SJSA1 (cell line): Measurements from ENCODE around the gene GAREM1. TPM values are rescaled to one million over a fixed set of nuclear protein-coding genes. Genes with fewer than 3 reads are reported as not detected.
A peak's percentile ranks its signal among the peaks of the same experiment; 100 is the strongest.

Experiments
- DNase-seq, 2 experiments: peaks; one replicate each; pipeline ENCODE4 v3.0.0-alpha.2; 2015 to 2020; ENCODE audit warnings: low spot score in 2 of 2, low read depth in 1 of 2
- H3K27ac ChIP-seq: fragments of 250-450 bp; sonication (Bioruptor Pico); 2 replicates; pipeline ENCODE4 v1.5.1; 2020; ENCODE audit warnings: mild to moderate bottlenecking, moderate library complexity
- H3K27me3 ChIP-seq: fragments of 250-450 bp; sonication (Bioruptor Pico); replicated peaks from 2 replicates; pipeline ENCODE4 v1.5.1; 2020; ENCODE audit warnings: mild to moderate bottlenecking, moderate library complexity
- H3K36me3 ChIP-seq: fragments of 250-450 bp; sonication (Bioruptor Pico); 2 replicates; pipeline ENCODE4 v1.5.1; 2020; ENCODE audit warnings: mild to moderate bottlenecking
- H3K4me1 ChIP-seq: fragments of 250-450 bp; sonication (Bioruptor Pico); replicated peaks from 2 replicates; pipeline ENCODE4 v1.6.1; 2021; ENCODE audit warnings: mild to moderate bottlenecking
- H3K4me3 ChIP-seq: fragments of 250-450 bp; sonication (Bioruptor Pico); 2 replicates; pipeline ENCODE4 v1.5.1; 2020; ENCODE audit warnings: mild to moderate bottlenecking
- H3K9me3 ChIP-seq: fragments of 250-450 bp; sonication (Bioruptor Pico); replicated peaks from 2 replicates; pipeline ENCODE4 v1.5.1; 2020; ENCODE audit warnings: mild to moderate bottlenecking
- total RNA-seq: library from RNA; depleted of rRNA; stranded (reverse); fragments of >200 nt; shearing (Covaris generic); gene quantifications from 2 replicates; pipeline ENCODE4 v1.2.3, GENCODE V29; 2014

The GAREM1 gene
- total RNA-seq, 1 experiment from 2014 or later = 5.1 TPM

DNA sequence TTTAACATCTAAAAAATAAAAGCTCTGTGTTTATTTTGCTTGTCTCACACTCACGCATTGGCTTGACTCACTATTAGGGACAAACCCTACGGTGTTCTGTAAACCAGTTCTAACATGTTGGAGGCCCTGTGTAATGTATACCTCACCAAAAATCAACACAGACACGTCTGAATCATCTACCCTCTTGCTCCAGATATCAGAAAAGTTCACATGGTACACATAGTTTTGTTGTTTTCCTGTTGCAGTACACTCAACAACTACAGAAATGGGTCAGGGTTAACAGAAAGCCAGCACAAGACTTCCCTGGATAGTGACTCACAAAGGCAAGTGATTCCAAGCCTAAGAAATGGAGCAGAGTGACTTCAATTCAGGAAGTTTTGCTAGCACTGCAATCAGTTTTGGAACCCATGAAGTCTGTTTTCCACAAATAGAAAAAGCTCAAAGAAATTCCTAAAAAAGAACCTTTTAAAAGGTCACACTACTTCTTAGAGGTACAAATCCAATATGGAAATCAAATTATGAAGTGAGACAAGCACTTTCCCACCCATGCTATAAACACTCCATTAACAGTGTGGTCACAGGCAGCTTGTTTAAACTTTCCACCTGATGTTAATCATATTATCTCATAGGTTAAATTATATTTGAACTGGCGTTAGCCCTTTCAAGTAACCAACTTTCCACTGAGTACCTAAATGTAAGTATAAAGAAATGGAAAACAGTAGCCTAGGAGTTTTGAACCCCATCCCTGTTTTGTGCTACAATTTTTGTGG lies 87.4 kb downstream of the GAREM1 start:
- no peaks in the 10 kb centered on the region for H3K36me3 ChIP-seq
- no peaks in the 10 kb centered on the region for H3K27me3 ChIP-seq
- peak overlapping the region; percentile 70 for H3K27ac ChIP-seq
- peaks cover 16% of the 10 kb centered on the region for H3K4me1 ChIP-seq
- no peak overlapping the region for H3K4me3 ChIP-seq
- no peaks in the 10 kb centered on the region for H3K9me3 ChIP-seq
- DNase-seq = peak; percentile 54 to 86

DNA sequence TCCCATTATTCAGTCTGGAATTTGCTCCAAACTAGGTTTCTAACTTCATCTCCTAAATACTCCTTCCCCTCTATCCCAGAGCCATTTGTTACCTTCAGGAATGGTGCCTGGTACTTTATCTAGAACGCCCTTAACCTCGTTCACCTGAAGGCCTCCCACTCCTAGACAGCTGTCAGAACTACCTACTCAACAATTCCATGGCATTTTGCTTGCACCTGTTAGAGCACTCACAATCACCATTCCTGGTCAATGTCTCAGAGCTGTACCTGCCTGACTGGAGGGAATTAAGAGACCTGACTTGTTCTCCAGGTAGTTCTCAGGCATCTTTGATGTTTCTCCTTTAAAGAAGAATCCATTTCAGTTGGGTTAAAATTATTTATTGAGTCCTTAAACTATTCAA lies 88.9 kb downstream of the GAREM1 start:
- H3K27me3 ChIP-seq = no peaks in the 10 kb centered on the region
- H3K4me3 ChIP-seq = no peak overlapping the region
- no peak for DNase-seq
- H3K27ac ChIP-seq = no peak overlapping the region
- no peaks in the 10 kb centered on the region for H3K36me3 ChIP-seq
- H3K4me1 ChIP-seq = peaks cover 16% of the 10 kb centered on the region
- H3K9me3 ChIP-seq = no peaks in the 10 kb centered on the region

DNA sequence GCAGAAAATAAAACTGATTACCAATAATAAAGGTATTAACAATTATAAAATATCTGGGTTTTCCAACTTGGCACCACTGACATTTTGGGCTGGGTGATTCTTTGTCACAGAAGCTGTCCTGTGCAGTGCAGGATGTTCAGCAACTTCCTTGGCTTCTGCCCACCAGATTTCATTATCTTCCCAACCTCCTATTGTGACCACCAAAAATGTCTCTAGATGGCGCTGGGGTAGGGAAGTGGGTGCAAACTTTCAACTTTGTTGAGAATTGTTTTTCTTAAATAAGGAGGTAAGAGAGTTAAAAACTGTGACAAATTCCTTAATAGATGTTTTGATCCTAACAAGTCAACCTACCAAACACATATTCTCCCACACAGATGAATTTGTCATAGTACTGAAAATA lies 90.1 kb downstream of the GAREM1 start:
- Histone ChIP-seq H3K27me3 (no peaks in the 10 kb centered on the region), H3K36me3 (no peaks in the 10 kb centered on the region), H3K4me1 (peaks cover 16% of the 10 kb centered on the region), H3K27ac (no peak overlapping the region), H3K9me3 (no peaks in the 10 kb centered on the region), H3K4me3 (no peak overlapping the region)
- DNase-seq = no peak

DNA sequence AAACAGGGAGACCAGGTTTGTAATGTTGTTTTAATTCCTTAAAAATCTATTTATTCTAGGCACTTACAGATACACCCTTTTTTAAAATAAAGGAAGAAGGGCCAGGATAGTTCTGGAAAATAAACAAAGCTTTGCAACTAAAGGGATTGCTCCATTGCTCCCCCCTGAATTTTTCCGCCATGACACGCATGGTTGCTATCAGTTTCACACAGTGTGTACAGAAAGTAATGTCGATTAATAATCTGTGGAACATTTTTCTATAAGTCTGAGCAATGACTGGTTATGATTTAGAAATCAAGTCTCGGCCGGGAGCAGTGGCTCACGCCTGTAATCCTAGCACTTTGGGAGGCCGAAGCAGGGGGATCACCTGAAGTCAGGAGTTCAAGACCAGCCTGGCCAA lies 90.8 kb downstream of the GAREM1 start:
- no peaks in the 10 kb centered on the region for H3K36me3 ChIP-seq
- no peaks in the 10 kb centered on the region for H3K27me3 ChIP-seq
- H3K4me1 ChIP-seq = peaks cover 16% of the 10 kb centered on the region
- no peaks in the 10 kb centered on the region for H3K9me3 ChIP-seq
- H3K4me3 ChIP-seq = no peak overlapping the region
- no peak for DNase-seq
- H3K27ac ChIP-seq = no peak overlapping the region

DNA sequence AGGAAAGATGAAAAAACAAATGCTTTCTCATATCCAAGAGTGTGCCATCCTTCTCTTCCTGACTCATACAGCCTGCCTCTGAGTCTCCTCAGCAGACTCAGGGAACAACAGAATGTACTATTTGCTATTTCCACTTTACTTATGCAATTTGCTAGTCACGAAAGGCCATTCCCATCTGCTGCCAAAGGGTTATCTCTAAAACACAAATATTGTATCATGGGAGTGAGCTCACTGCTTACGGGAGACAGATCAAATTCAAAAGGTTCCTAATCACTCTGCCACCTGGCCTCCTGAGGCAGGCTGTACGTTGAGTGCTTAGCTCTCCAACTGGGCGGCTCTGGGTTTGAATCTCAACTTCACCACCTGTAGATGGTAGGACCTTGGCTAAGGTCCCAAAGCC lies 92.0 kb downstream of the GAREM1 start:
- H3K27ac ChIP-seq = no peak overlapping the region
- no peak overlapping the region for H3K4me3 ChIP-seq
- no peaks in the 10 kb centered on the region for H3K36me3 ChIP-seq
- H3K27me3 ChIP-seq = no peaks in the 10 kb centered on the region
- no peaks in the 10 kb centered on the region for H3K9me3 ChIP-seq
- DNase-seq = no peak
- peaks cover 24% of the 10 kb centered on the region for H3K4me1 ChIP-seq

DNA sequence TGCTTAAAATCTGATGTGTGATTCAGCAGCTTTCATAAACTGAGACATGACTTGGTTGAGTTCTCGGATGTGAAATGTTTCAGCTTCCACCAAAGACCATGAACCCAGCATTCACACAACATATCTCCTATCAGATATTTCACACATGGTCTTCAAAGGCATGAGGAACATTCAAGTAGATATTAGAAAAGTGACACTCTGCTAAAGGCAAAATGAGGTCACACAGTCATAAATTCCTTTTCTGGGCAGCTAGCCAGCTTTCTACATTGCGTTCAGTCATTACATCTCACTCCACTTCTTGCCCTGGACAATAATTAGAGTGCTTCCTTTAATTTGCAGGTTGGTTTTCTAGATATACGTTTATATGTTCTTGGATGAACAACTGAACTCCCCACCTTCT lies 96.7 kb downstream of the GAREM1 start:
- Histone ChIP-seq H3K36me3 (no peaks in the 10 kb centered on the region), H3K4me3 (no peak overlapping the region), H3K9me3 (no peaks in the 10 kb centered on the region), H3K27ac (no peak overlapping the region), H3K4me1 (peaks cover 26% of the 10 kb centered on the region), H3K27me3 (no peaks in the 10 kb centered on the region)
- DNase-seq = peak in 1 of 2 experiments; percentile 24

DNA sequence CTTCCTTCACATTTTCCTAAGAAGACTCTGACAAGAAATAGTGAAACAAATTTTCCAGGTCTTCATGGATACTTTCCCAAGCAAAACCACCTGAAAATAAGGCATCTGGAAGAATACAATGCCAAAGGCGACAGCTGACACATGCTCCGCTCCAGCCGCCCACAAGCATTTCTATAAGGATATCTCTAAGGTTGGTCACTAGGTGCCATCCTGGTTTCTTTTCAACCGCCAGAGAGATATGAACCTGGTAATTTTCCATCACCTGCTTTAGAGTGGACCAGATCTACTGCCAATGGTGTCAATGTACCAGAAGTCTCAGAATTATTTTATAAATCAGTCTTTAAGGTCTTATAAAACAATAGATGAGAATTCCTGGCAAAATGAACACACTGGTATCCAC lies 97.2 kb downstream of the GAREM1 start:
- H3K4me3 ChIP-seq = no peak overlapping the region
- no peaks in the 10 kb centered on the region for H3K27me3 ChIP-seq
- no peaks in the 10 kb centered on the region for H3K36me3 ChIP-seq
- no peak for DNase-seq
- no peaks in the 10 kb centered on the region for H3K9me3 ChIP-seq
- H3K4me1 ChIP-seq = peaks cover 26% of the 10 kb centered on the region
- H3K27ac ChIP-seq = no peak overlapping the region

DNA sequence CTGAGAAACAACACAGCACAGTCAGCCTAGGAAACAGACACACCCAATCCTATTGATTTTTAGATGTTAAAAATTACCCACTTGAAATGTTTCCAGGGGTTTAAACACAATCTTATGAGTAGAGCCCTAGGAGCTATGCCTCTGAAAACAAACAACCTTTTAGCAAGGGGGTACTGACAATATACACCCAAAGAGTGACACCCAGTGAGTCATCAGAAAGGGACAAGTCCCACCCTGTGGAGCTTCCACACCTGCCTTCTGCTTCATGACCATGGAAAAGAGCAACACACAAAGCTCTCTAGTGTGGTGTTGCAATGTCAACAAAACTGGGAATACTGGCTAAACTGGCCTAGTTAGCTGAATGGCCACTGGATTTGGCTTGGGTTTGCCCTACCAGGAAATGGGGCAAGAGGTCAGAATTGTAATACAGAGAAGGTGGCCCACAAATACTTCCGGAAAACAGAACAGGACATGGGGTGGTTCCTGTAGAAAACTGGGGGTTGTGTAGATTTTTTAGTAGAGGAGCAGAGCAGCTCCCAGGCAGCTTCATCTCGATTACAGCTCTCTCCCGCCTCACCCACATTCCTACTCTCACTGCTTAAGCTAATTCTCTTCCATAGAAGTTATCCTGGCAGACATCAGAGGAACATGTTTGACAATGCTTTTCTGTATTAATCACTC lies 98.2 kb downstream of the GAREM1 start:
- no peaks in the 10 kb centered on the region for H3K9me3 ChIP-seq
- H3K4me1 ChIP-seq = peaks cover 33% of the 10 kb centered on the region
- DNase-seq = peak in 1 of 2 experiments; percentile 21
- no peak overlapping the region for H3K27ac ChIP-seq
- H3K27me3 ChIP-seq = no peaks in the 10 kb centered on the region
- no peak overlapping the region for H3K4me3 ChIP-seq
- H3K36me3 ChIP-seq = no peaks in the 10 kb centered on the region

DNA sequence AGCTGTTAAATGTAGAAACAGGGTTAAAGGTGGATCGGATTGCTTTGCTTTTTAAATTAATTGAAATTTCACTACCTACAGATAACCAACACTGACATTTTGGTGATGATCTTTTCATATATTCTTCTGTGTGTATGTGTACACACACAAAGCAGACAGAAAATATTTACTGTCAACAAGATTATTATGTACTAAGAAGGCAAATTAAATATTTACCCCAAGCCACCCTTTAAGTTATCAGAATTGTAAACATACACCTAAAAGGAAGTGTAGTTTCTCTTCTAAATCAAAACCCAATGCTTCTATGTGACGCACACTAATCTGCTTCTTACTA lies 98.7 kb downstream of the GAREM1 start:
- Histone ChIP-seq H3K36me3 (no peaks in the 10 kb centered on the region), H3K4me1 (peaks cover 36% of the 10 kb centered on the region), H3K27me3 (no peaks in the 10 kb centered on the region), H3K9me3 (no peaks in the 10 kb centered on the region), H3K27ac (no peak overlapping the region), H3K4me3 (no peak overlapping the region)
- DNase-seq = no peak

DNA sequence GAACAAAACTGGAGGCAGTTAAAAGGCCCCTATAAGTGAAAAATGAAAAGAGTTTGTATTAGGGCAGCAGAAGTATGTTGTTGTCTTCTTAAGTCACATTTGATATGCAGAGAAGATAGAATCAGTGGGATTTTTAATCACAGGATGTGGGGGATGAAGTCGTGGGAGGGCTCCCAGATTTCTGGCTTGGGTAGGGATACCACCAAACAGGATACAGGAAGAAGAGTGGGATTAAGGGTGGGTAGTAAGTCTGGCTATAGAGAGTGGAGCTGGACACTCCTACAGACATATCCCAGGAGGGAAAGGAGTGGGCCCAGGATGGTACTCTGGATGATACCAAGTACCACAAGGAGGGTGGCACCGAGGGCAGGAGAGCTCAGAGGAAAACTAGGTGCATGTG lies 99.3 kb downstream of the GAREM1 start:
- no peak overlapping the region for H3K27ac ChIP-seq
- no peak for DNase-seq
- peaks cover 42% of the 10 kb centered on the region for H3K4me1 ChIP-seq
- H3K27me3 ChIP-seq = no peaks in the 10 kb centered on the region
- H3K9me3 ChIP-seq = no peaks in the 10 kb centered on the region
- no peak overlapping the region for H3K4me3 ChIP-seq
- H3K36me3 ChIP-seq = no peaks in the 10 kb centered on the region

DNA sequence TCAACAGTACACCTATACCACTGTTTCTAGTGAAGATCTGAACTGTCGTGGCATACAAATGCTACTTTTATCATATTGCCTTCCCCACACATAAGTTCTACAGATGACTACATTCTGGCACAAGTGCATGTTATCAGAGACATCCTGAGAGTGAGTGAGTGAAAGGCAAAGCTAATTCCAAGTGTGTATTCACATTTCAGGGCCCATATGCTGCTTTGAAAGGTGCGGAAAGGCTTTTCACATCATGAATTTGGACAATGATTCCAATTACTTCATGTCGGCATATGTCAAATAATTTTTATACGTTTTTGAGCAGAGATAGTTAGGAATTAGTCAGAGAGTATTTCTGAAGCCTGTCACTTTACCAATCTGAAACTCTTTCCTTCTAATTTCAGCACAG lies 101.7 kb downstream of the GAREM1 start:
- H3K27me3 ChIP-seq = no peaks in the 10 kb centered on the region

DNA sequence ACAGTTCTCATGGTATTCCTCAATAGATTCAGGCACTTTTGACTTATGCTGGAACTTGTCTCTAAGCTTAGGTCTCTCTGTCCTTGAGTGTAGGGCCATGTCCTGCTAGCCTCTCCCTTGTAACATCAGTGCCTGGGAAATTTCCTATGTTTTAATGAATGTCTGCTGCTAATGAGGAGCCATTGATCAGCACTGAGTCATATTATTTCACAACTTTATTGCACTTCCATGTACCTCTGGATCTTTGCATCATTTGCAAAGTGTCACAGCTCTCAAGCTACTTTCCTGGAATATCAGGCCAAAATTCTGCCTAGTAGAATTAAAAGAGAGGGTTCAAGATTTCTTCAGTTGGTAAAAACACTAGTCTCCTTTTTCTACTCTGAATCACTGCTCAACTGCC lies 102.5 kb downstream of the GAREM1 start:
- peaks cover 41% of the 10 kb centered on the region for H3K4me1 ChIP-seq
- DNase-seq = no peak
- H3K27me3 ChIP-seq = no peaks in the 10 kb centered on the region
- H3K27ac ChIP-seq = no peak overlapping the region
- no peaks in the 10 kb centered on the region for H3K9me3 ChIP-seq
- no peaks in the 10 kb centered on the region for H3K36me3 ChIP-seq
- H3K4me3 ChIP-seq = no peak overlapping the region

More for the DNA sequence above, 101.7 kb downstream of the GAREM1 start:
- no peak for DNase-seq
- H3K4me1 ChIP-seq = peaks cover 46% of the 10 kb centered on the region
- H3K27ac ChIP-seq = no peak overlapping the region
- no peaks in the 10 kb centered on the region for H3K36me3 ChIP-seq
- H3K4me3 ChIP-seq = no peak overlapping the region
- no peaks in the 10 kb centered on the region for H3K9me3 ChIP-seq

DNA sequence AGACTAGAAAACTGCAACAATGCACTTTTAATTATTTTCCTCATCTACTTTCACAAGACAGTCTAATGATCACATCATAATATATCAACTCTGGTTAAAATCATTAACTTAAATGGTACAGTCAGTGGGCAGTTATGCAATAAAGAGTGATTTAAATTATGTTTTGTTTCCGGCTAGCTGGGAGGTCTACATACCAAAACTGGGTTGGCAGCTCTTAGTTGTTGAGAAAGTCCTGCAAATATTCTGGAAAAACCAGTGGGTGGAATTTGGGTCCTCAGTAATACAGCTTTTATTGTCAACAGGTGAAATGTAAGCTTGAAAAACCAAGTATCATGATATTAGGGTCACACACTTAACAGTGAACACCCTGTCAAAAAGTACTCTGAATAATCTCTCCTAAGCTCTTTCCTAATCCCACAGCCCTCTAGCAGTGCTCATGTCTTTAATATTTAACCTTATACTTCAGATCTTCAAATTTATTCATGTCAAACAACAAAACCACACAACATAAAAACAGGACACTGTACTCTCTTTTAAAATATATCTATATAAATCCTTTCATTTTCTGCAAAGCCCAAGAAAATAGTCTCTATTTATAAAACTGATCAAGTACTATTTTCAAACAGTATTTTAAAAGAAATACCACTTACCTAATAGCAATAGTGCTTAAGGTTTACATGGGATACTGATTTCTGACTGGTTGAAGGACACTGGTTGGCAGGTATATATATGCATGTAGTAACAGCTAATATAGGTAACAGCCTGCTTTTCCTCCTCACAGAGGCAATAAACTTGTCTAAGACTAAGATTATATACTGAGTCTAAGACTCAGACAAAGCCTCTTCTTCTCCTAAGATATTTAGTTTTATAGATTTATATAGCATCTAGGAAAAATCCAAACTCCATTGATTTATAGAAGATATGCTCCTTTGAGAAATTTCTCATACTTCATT lies 103.8 kb downstream of the GAREM1 start:
- H3K4me1 ChIP-seq = peaks cover 30% of the 10 kb centered on the region
- no peaks in the 10 kb centered on the region for H3K36me3 ChIP-seq
- no peaks in the 10 kb centered on the region for H3K27me3 ChIP-seq
- no peaks in the 10 kb centered on the region for H3K9me3 ChIP-seq
- H3K27ac ChIP-seq = peak overlapping the region; percentile 56
- peak in 1 of 2 experiments; percentile 70 for DNase-seq
- no peak overlapping the region for H3K4me3 ChIP-seq

DNA sequence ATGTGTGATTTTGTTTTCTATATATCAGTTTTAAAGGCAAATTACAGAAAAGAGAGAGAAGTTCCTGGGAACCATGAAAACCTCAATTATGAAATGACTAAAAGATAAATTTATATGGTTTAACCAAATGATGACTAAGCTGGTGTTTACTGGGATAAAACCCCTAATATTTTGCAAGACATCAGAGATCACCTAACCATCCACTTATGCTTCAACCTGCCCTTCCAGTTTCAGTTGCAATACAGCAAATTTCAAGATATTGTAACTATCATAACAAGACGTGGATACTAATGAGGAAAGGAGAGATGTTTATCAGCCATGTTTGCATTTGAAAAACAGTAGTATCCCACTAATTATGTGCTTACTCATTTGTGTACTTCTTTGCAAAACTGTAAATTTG lies 108.2 kb downstream of the GAREM1 start:
- no peak for DNase-seq
- H3K27ac ChIP-seq = no peak overlapping the region
- no peaks in the 10 kb centered on the region for H3K27me3 ChIP-seq
- H3K4me1 ChIP-seq = peaks cover 18% of the 10 kb centered on the region
- H3K9me3 ChIP-seq = no peaks in the 10 kb centered on the region
- H3K4me3 ChIP-seq = no peak overlapping the region
- H3K36me3 ChIP-seq = no peaks in the 10 kb centered on the region
